ENCODE results near the gene RUVBL2.

RUVBL2 gene

DNA sequence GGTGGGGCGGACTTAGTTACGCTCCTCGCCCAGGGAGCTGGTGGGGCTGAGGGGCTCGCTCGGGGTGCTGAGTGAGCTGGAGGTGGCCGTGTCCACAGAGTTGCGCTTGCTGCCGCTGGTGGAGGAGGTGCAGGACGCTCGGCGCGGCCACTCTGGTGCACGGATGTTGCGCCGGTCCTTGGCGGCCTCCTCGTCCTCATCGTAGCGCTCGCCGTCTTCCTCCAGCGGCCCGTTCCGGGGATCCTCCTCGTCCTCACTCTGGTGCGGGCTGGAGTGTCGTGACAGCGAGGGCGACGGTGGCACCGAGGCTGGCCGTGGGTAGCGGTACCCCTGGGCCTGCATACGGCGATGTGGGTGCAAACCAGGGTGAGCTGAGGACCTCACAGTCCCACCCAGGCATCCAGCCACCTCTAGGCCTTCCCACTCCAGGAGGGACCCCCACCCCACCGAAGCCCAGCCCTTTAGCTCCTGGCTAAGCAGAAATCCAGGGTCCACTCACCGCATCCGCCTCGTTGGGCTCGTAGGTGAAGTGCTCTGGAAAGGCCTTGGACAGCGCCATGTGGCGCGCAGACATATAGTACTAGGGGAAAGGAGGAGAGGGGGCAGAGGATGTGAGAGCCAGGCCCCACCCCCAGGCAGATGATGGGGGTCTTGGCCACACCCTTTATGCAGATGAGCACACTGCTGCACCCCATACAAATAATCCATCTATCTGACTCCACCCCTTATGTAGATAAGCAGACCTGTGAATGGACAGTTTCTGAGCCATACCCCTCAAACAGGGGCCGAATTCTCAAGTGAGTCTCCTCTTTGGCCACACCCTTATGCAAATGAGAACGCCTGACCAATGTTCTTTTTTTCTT lies 24.2 kb upstream of the RUVBL2 start:
- peaks cover 13% of the 10 kb centered on the region for H3K79me2 ChIP-seq (ENCODE audit: control insufficient read depth, insufficient read depth, low read length)
- H2AK5ac ChIP-seq (ENCODE audit: low read length) = no peak overlapping the region
- H3K36me3 ChIP-seq (ENCODE audit: control insufficient read depth, insufficient read depth, low read length) = peaks cover 5% of the 10 kb centered on the region
- no peak overlapping the region for H3K56ac ChIP-seq (ENCODE audit: low read length)
- peak; percentile 81 for DNase-seq
- peaks cover 2% of the 10 kb centered on the region for H3K4me1 ChIP-seq (ENCODE audit: control insufficient read depth, low read depth, low read length)
- no peak overlapping the region for H2BK5ac ChIP-seq (ENCODE audit: low read length)
- no peak overlapping the region for H3K27ac ChIP-seq (ENCODE audit: low read depth, low read length)
- no peak overlapping the region for H3K4me3 ChIP-seq (ENCODE audit: low read length)
- no CpG with 5 or more reads among the region's 45 CpGs for WGBS (ENCODE audit: extremely low coverage, insufficient coverage, low lambda C conversion rate)
- H3K27me3 ChIP-seq (ENCODE audit: insufficient read depth, low read length, poor library complexity) = no peaks in the 10 kb centered on the region
- H3K9ac ChIP-seq (ENCODE audit: low read length) = no peak overlapping the region
- no peak overlapping the region for H2BK15ac ChIP-seq (replicated peaks; ENCODE audit: low read depth)
- no peak overlapping the region for H2BK120ac ChIP-seq (ENCODE audit: low read depth, low read length)
- no peak overlapping the region for H3K18ac ChIP-seq (ENCODE audit: low read length)
- H4K8ac ChIP-seq (ENCODE audit: low read depth, low read length) = no peak overlapping the region
- no peak overlapping the region for H4K5ac ChIP-seq (ENCODE audit: low read length)
- H3K79me1 ChIP-seq (ENCODE audit: low read length) = peaks cover 6% of the 10 kb centered on the region
- H3K4me2 ChIP-seq (ENCODE audit: low read length) = no peak overlapping the region
- H3K4ac ChIP-seq (ENCODE audit: low read depth, low read length) = no peak overlapping the region
- no peak overlapping the region for H3K23ac ChIP-seq (ENCODE audit: low read length)

DNA sequence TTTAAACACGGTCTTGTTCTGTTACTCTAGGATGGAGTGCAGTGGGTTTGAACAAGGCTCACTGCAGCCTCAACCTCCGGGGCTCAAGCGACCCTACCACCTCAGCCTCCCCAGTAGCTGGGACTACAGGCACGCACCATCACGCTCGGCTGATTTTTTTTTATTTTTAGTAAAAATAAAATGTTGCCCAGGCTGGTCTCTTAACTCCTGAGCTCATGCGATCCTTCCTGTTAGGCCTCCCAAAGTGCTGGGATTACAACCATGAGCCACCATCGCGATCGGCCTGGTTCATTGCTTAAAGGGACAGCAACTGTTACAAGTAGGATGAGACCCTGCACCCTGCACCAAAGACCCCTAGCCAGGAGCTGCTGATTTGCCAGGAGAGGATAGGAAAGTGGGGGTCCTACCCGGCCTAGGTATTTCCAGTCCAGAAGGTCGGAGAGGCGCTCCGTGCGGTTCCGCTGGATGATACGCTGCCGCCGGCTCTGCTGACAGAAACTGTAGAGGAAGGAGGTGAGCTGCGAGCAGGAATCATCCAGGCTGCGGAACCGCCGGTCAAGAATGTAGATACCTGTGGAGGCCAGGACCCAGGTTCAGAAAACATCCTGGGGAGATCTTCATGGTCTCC lies 23.4 kb upstream of the RUVBL2 start:
- H3K4ac ChIP-seq (ENCODE audit: low read depth, low read length) = no peak overlapping the region
- no peak overlapping the region for H3K4me3 ChIP-seq (ENCODE audit: low read length)
- no peak overlapping the region for H4K8ac ChIP-seq (ENCODE audit: low read depth, low read length)
- H3K56ac ChIP-seq (ENCODE audit: low read length) = no peak overlapping the region
- H3K27ac ChIP-seq (ENCODE audit: low read depth, low read length) = no peak overlapping the region
- no peaks in the 10 kb centered on the region for H3K4me1 ChIP-seq (ENCODE audit: control insufficient read depth, low read depth, low read length)
- peaks cover 5% of the 10 kb centered on the region for H3K36me3 ChIP-seq (ENCODE audit: control insufficient read depth, insufficient read depth, low read length)
- DNase-seq = no peak
- H4K5ac ChIP-seq (ENCODE audit: low read length) = no peak overlapping the region
- H2AK5ac ChIP-seq (ENCODE audit: low read length) = no peak overlapping the region
- no peak overlapping the region for H3K9ac ChIP-seq (ENCODE audit: low read length)
- H3K27me3 ChIP-seq (ENCODE audit: insufficient read depth, low read length, poor library complexity) = no peaks in the 10 kb centered on the region
- no peak overlapping the region for H3K23ac ChIP-seq (ENCODE audit: low read length)
- no peak overlapping the region for H3K18ac ChIP-seq (ENCODE audit: low read length)
- WGBS (ENCODE audit: extremely low coverage, insufficient coverage, low lambda C conversion rate) = no CpG with 5 or more reads among the region's 23 CpGs
- H2BK5ac ChIP-seq (ENCODE audit: low read length) = no peak overlapping the region
- H3K79me2 ChIP-seq (ENCODE audit: control insufficient read depth, insufficient read depth, low read length) = peaks cover 12% of the 10 kb centered on the region
- H2BK15ac ChIP-seq (replicated peaks; ENCODE audit: low read depth) = no peak overlapping the region
- no peak overlapping the region for H3K4me2 ChIP-seq (ENCODE audit: low read length)
- no peak overlapping the region for H2BK120ac ChIP-seq (ENCODE audit: low read depth, low read length)
- peaks cover 6% of the 10 kb centered on the region for H3K79me1 ChIP-seq (ENCODE audit: low read length)

DNA sequence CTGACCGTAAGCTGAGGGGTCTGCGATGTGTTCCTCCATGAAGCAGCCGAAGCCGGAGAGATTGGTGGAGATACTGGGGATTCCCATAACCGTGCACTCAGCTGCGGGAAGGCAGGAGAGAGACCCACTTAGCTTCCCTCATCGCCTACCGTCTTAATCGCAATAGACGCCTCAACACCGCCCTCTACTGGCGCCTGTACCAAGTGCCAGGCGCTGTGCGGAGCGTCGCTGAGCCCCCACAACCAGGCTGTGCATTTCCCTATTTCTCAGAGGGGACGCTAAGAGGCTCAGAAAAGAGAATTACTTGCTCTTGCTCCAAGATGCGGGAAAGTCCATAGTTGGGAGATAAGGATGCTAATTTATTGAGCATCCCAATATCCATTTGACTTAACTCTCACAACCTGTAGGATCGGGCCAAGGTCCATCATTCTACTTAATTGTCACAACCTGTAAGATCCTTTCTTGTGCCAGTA lies 22.7 kb upstream of the RUVBL2 start:
- Histone ChIP-seq H3K23ac (ENCODE audit: low read length) (no peak overlapping the region), H3K4me3 (ENCODE audit: low read length) (no peak overlapping the region), H3K56ac (ENCODE audit: low read length) (no peak overlapping the region), H2BK5ac (ENCODE audit: low read length) (no peak overlapping the region), H4K8ac (ENCODE audit: low read depth, low read length) (no peak overlapping the region), H4K5ac (ENCODE audit: low read length) (no peak overlapping the region), H3K27me3 (ENCODE audit: insufficient read depth, low read length, poor library complexity) (no peaks in the 10 kb centered on the region), H3K9ac (ENCODE audit: low read length) (no peak overlapping the region), H2AK5ac (ENCODE audit: low read length) (no peak overlapping the region), H3K27ac (ENCODE audit: low read depth, low read length) (no peak overlapping the region), H2BK15ac (replicated peaks; ENCODE audit: low read depth) (no peak overlapping the region), H3K4me1 (ENCODE audit: control insufficient read depth, low read depth, low read length) (no peaks in the 10 kb centered on the region), H3K4ac (ENCODE audit: low read depth, low read length) (no peak overlapping the region), H3K36me3 (ENCODE audit: control insufficient read depth, insufficient read depth, low read length) (peaks cover 5% of the 10 kb centered on the region), H3K79me1 (ENCODE audit: low read length) (peaks cover 5% of the 10 kb centered on the region), H3K4me2 (ENCODE audit: low read length) (no peak overlapping the region), H3K79me2 (ENCODE audit: control insufficient read depth, insufficient read depth, low read length) (peaks cover 5% of the 10 kb centered on the region), H3K18ac (ENCODE audit: low read length) (no peak overlapping the region), H2BK120ac (ENCODE audit: low read depth, low read length) (no peak overlapping the region)
- DNase-seq = peak; percentile 84
- no CpG with 5 or more reads among the region's 19 CpGs for WGBS (ENCODE audit: extremely low coverage, insufficient coverage, low lambda C conversion rate)

DNA sequence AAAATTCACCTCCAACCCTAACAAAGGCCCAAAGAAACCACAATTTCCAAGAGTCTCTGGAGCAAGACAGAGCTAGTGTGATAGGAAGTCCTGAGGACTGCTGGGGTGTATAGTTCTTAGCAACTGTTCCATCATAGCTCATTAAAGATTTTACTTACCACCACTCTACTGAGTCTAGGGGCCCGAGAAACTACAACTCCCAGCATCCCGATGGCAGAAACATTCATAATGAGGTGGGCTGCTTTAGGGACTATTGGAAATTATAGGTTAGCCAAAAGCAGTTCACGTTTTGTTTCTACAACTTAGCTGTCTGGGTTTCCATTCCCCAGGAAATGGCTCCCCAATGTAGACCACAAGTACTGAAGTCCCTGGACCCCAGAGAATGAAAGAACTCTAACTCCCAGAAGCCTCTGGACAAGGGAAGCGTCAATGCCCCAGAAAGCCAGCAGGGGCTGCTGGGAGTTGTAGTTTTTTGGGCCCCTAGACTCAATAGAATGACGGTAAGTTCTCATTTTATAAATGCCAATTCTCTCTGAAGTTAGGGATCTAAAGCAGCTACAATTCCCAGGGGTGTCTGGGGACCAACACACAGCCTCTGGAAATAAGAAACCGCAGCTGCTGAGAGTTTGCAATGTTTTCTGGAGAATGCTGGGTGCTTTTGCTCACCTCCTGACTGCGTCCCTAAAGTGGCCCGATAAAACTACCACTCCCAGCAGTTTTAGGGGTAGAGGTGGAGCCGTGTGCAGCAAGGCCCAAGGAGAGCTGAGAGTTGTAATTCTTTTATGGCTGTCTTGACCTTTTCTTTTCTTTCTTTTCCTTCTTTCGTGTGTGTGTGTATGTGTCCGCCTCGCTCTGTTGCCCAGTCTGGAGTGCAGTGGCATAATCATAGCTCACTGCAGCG lies 17.5 kb upstream of the RUVBL2 start:
- no peak overlapping the region for H3K27ac ChIP-seq (ENCODE audit: low read depth, low read length)
- no peak overlapping the region for H3K9ac ChIP-seq (ENCODE audit: low read length)

DNA sequence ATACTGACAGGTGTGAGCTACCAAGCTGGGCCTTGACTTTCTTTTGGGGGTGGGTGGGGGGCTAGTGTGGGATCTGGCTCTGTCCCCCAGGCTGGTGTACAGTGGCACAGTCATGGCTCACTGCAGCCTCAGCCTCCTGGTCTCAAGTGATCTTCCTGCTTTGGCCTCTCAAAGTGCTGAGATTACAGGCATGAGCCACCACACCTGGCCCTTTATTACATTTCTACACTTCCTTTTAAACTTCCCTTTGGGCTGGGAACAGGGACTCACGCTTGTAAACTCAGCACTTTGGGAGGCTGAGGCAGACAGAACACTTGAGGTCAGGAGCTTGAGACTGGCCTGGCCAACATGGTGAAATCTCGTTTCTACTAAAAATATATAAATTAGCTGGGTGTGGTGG lies 16.6 kb upstream of the RUVBL2 start:
- no peak overlapping the region for H3K56ac ChIP-seq (ENCODE audit: low read length)
- no peak overlapping the region for H4K5ac ChIP-seq (ENCODE audit: low read length)
- H3K79me1 ChIP-seq (ENCODE audit: low read length) = no peaks in the 10 kb centered on the region
- peaks cover 7% of the 10 kb centered on the region for H3K36me3 ChIP-seq (ENCODE audit: control insufficient read depth, insufficient read depth, low read length)
- no peak overlapping the region for H2BK120ac ChIP-seq (ENCODE audit: low read depth, low read length)
- H3K4ac ChIP-seq (ENCODE audit: low read depth, low read length) = no peak overlapping the region
- no peak overlapping the region for H3K9ac ChIP-seq (ENCODE audit: low read length)
- no peak overlapping the region for H4K8ac ChIP-seq (ENCODE audit: low read depth, low read length)
- no peaks in the 10 kb centered on the region for H3K79me2 ChIP-seq (ENCODE audit: control insufficient read depth, insufficient read depth, low read length)
- DNase-seq = no peak
- H3K27ac ChIP-seq (ENCODE audit: low read depth, low read length) = no peak overlapping the region
- no peak overlapping the region for H2AK5ac ChIP-seq (ENCODE audit: low read length)
- H2BK5ac ChIP-seq (ENCODE audit: low read length) = no peak overlapping the region
- no peak overlapping the region for H3K4me2 ChIP-seq (ENCODE audit: low read length)
- no CpG with 5 or more reads among the region's 2 CpGs for WGBS (ENCODE audit: extremely low coverage, insufficient coverage, low lambda C conversion rate)
- H3K18ac ChIP-seq (ENCODE audit: low read length) = no peak overlapping the region
- H3K4me1 ChIP-seq (ENCODE audit: control insufficient read depth, low read depth, low read length) = no peaks in the 10 kb centered on the region
- H3K27me3 ChIP-seq (ENCODE audit: insufficient read depth, low read length, poor library complexity) = no peaks in the 10 kb centered on the region
- H3K4me3 ChIP-seq (ENCODE audit: low read length) = no peak overlapping the region
- H3K23ac ChIP-seq (ENCODE audit: low read length) = no peak overlapping the region
- H2BK15ac ChIP-seq (replicated peaks; ENCODE audit: low read depth) = no peak overlapping the region

More for the DNA sequence above, 17.5 kb upstream of the RUVBL2 start:
- Histone ChIP-seq H3K79me1 (ENCODE audit: low read length) (no peaks in the 10 kb centered on the region), H3K4me2 (ENCODE audit: low read length) (no peak overlapping the region), H4K5ac (ENCODE audit: low read length) (no peak overlapping the region), H3K18ac (ENCODE audit: low read length) (no peak overlapping the region), H2AK5ac (ENCODE audit: low read length) (no peak overlapping the region), H2BK5ac (ENCODE audit: low read length) (no peak overlapping the region), H4K8ac (ENCODE audit: low read depth, low read length) (no peak overlapping the region), H2BK15ac (replicated peaks; ENCODE audit: low read depth) (no peak overlapping the region), H3K36me3 (ENCODE audit: control insufficient read depth, insufficient read depth, low read length) (peaks cover 7% of the 10 kb centered on the region), H3K27me3 (ENCODE audit: insufficient read depth, low read length, poor library complexity) (no peaks in the 10 kb centered on the region), H3K56ac (ENCODE audit: low read length) (no peak overlapping the region), H2BK120ac (ENCODE audit: low read depth, low read length) (no peak overlapping the region), H3K4me1 (ENCODE audit: control insufficient read depth, low read depth, low read length) (no peaks in the 10 kb centered on the region), H3K4me3 (ENCODE audit: low read length) (no peak overlapping the region), H3K79me2 (ENCODE audit: control insufficient read depth, insufficient read depth, low read length) (no peaks in the 10 kb centered on the region), H3K23ac (ENCODE audit: low read length) (no peak overlapping the region), H3K4ac (ENCODE audit: low read depth, low read length) (no peak overlapping the region)
- peak; percentile 75 for DNase-seq
- WGBS (ENCODE audit: extremely low coverage, insufficient coverage, low lambda C conversion rate) = no CpG with 5 or more reads among the region's 13 CpGs

Data from mesendoderm (in vitro differentiated cells).